HG02798 (cell line): ENCODE results near the gene CACNA1H.

Experiments
- ATAC-seq: cut with Tn5 transposase; IDR thresholded peaks from one replicate; pipeline ENCODE4 v1.9.1; 2021; ENCODE audit warnings: mild to moderate bottlenecking; ENCODE audit not compliant: unreplicated experiment, poor library complexity

Gene CACNA1H

GRCh38 chr16:1204933-1205332 lies 52.0 kb downstream of the CACNA1H start:
- ATAC-seq = no peak

- ATAC-seq = no peak
Observed at GRCh38 chr16:1206326-1206725, 53.4 kb downstream of the CACNA1H start.

- no peak for ATAC-seq
Observed at GRCh38 chr16:1206786-1207185, 53.9 kb downstream of the CACNA1H start.

- ATAC-seq = no peak
Observed at GRCh38 chr16:1208239-1208830, 55.4 kb downstream of the CACNA1H start.

GRCh38 chr16:1209081-1209480 lies 56.2 kb downstream of the CACNA1H start:
- no peak for ATAC-seq

GRCh38 chr16:1210461-1210860 lies 57.6 kb downstream of the CACNA1H start:
- no peak for ATAC-seq

GRCh38 chr16:1211451-1212268 lies 58.8 kb downstream of the CACNA1H start:
- no peak for ATAC-seq

GRCh38 chr16:1212616-1213194 lies 59.8 kb downstream of the CACNA1H start:
- ATAC-seq = no peak

GRCh38 chr16:1213231-1213630 lies 60.3 kb downstream of the CACNA1H start:
- ATAC-seq = no peak

GRCh38 chr16:1213796-1214372 lies 61.0 kb downstream of the CACNA1H start:
- ATAC-seq = no peak

GRCh38 chr16:1214719-1215118 lies 61.8 kb downstream of the CACNA1H start:
- ATAC-seq = no peak

GRCh38 chr16:1215574-1216295 lies 62.8 kb downstream of the CACNA1H start:
- ATAC-seq = no peak

- no peak for ATAC-seq
Observed at GRCh38 chr16:1216296-1216619, 63.4 kb downstream of the CACNA1H start.

- no peak for ATAC-seq
Observed at GRCh38 chr16:1216681-1217400, 63.9 kb downstream of the CACNA1H start.

GRCh38 chr16:1217526-1217925 lies 64.6 kb downstream of the CACNA1H start:
- ATAC-seq = no peak

- no peak for ATAC-seq
Observed at GRCh38 chr16:1218061-1218929, 65.4 kb downstream of the CACNA1H start.

GRCh38 chr16:1218930-1219611 lies 66.2 kb downstream of the CACNA1H start:
- ATAC-seq = no peak

- ATAC-seq = no peak
Observed at GRCh38 chr16:1220098-1220728, 67.3 kb downstream of the CACNA1H start.
